HG03064 (cell line): ENCODE data around the gene FHOD3.
"Not testable (repeated sequence)": the region's sequence is repeated elsewhere in the genome, so short reads cannot be mapped to it uniquely, and the experiment has no call there.

Experiments used
- ATAC-seq: cut with Tn5 transposase; IDR thresholded peaks from one replicate; pipeline ENCODE4 v1.9.1; 2021; ENCODE audit warnings: low read depth; ENCODE audit not compliant: unreplicated experiment

Gene FHOD3

GRCh38 chr18:36348331-36348730, 50.8 kb downstream of the FHOD3 start:
- no peak for ATAC-seq

- no peak for ATAC-seq
Observed at GRCh38 chr18:36348971-36349417, 51.5 kb downstream of the FHOD3 start.

- no peak for ATAC-seq
Observed at GRCh38 chr18:36349552-36349951, 52.0 kb downstream of the FHOD3 start.

GRCh38 chr18:36350251-36350651, 52.7 kb downstream of the FHOD3 start:
- no peak for ATAC-seq

- ATAC-seq, result no peak
Observed at GRCh38 chr18:36350839-36351469, 53.4 kb downstream of the FHOD3 start.

- ATAC-seq, result no peak
Observed at GRCh38 chr18:36352384-36352783, 54.9 kb downstream of the FHOD3 start.

- no peak for ATAC-seq
Observed at GRCh38 chr18:36354989-36355388, 57.5 kb downstream of the FHOD3 start.

GRCh38 chr18:36355511-36355910, 58.0 kb downstream of the FHOD3 start:
- ATAC-seq, result no peak

- ATAC-seq, result not testable (repeated sequence)
Observed at GRCh38 chr18:36356741-36357140, 59.2 kb downstream of the FHOD3 start.

GRCh38 chr18:36358141-36358540, 60.6 kb downstream of the FHOD3 start:
- ATAC-seq, result no peak

- no peak for ATAC-seq
Observed at GRCh38 chr18:36360256-36360909, 62.9 kb downstream of the FHOD3 start.

- no peak for ATAC-seq
Observed at GRCh38 chr18:36364911-36365624, 67.6 kb downstream of the FHOD3 start.

GRCh38 chr18:36365836-36366775, 68.6 kb downstream of the FHOD3 start:
- ATAC-seq, result no peak

GRCh38 chr18:36366994-36367839, 69.7 kb downstream of the FHOD3 start:
- ATAC-seq, result no peak

GRCh38 chr18:36368889-36369288, 71.4 kb downstream of the FHOD3 start:
- ATAC-seq, result no peak

GRCh38 chr18:36372903-36373311, 75.4 kb downstream of the FHOD3 start:
- ATAC-seq, result no peak

- no peak for ATAC-seq
Observed at GRCh38 chr18:36374262-36374661, 76.7 kb downstream of the FHOD3 start.

GRCh38 chr18:36375118-36375517, 77.6 kb downstream of the FHOD3 start:
- no peak for ATAC-seq

GRCh38 chr18:36376361-36376760, 78.8 kb downstream of the FHOD3 start:
- no peak for ATAC-seq

GRCh38 chr18:36377626-36378025, 80.1 kb downstream of the FHOD3 start:
- ATAC-seq, result no peak
